Measurements from ENCODE around the gene VMAC.

VMAC gene

GRCh38 chr19:5953030-5953589, 48.4 kb downstream of the VMAC start:
- DNase-seq (ENCODE audit: low read depth), result no peak

GRCh38 chr19:5953680-5954213, 49.1 kb downstream of the VMAC start:
- no peak for DNase-seq (ENCODE audit: low read depth)

- DNase-seq (ENCODE audit: low read depth), result no peak
These were observed 49.6 kb downstream of the VMAC start for GRCh38 chr19:5954293-5954692.

DNA sequence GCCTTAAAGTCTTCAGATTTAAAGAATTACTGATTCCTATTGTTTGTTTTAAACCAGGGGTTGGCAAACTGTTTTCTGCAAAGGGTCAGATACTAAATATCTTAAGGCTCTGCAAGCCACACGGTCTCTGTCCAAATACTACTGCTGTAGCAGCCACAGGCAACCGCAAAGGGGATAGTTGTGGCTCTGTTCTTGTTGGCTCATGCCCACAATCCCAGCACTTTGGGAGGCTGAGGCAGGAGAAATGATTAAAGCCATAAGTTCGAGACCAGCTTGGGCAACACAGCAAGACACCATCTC, 50.9 kb downstream of the VMAC start:
- no peak for DNase-seq (ENCODE audit: low read depth)

GRCh38 chr19:5956323-5956722, 51.7 kb downstream of the VMAC start:
- DNase-seq (ENCODE audit: low read depth), result no peak

DNA sequence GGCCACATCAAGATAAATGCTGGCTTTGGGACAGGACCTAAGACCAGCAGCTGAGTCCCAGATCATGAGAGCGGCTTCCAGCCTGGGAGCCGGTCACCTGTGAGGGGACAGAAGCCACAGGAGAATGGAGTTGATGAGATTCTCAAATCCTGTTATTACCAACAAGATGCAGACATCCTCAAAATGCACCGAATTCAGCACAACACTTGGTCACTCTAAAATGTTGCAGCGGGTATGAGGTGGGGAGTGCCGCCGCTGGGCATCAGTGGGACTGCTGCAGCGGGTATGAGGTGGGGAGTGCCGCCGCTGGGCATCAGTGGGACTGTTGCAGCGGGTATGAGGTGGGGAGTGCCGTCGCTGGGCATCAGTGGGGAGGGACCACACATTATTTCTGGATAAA, 52.1 kb downstream of the VMAC start:
- no peak for DNase-seq (ENCODE audit: low read depth)

DNA sequence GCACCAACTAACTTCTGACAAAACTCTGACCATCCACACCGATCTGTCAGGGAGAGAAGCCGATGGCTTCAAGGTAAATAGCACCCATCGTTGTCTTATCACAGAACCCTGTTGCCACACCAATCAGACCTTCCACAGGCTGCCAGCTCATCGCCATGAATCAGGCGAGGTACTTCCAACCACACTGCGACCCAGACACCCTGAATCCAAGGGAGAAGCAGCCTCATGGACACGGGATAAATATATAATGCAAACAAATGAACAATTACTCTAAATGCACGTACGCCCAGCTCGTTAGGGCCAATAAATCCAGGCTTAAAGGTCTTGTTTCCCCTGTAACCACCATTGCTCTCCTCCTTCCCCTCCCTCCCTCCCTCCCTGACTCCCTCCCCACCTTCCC, 52.5 kb downstream of the VMAC start:
- DNase-seq (ENCODE audit: low read depth), result no peak

- DNase-seq (ENCODE audit: low read depth), result no peak
These were observed 53.6 kb downstream of the VMAC start for GRCh38 chr19:5958074-5958850.

- no peak for DNase-seq (ENCODE audit: low read depth)
These were observed 54.1 kb downstream of the VMAC start for GRCh38 chr19:5958851-5959122.

- DNase-seq (ENCODE audit: low read depth), result no peak
These were observed 54.8 kb downstream of the VMAC start for GRCh38 chr19:5959260-5960004.

All from fibroblast of the conjunctiva (primary cell).